A673 (cell line): ENCODE results near the gene PLEK2. TPM values are rescaled to one million over a fixed set of nuclear protein-coding genes. Genes with fewer than 3 reads are reported as not detected.

Experiments
- BruUV-seq: library from RNA; stranded (reverse); fragments of 400-500 nt; replicated peaks from 2 replicates; lab custom pipeline; 2021; lab: Mats Ljungman, UMichigan
- CTCF ChIA-PET: fragments of 300-600 bp; sonication (Branson Sonifier 250); formaldehyde crosslinking; loops from one replicate; lab custom pipeline; 2022; ENCODE audit warnings: antibody characterized with exemption; lab: Charles Lee
- POLR2A ChIA-PET: fragments of 300-600 bp; sonication (Branson Sonifier 250); formaldehyde crosslinking; loops from one replicate; lab custom pipeline; 2022; ENCODE audit warnings: antibody characterized with exemption; ENCODE audit not compliant: low non-redundant PET; lab: Charles Lee
- DNase-seq: peaks from one replicate; pipeline ENCODE4 v3.0.0-alpha.2; 2015; ENCODE audit warnings: low spot score
- H3K27ac ChIP-seq: fragments of 200-600 bp; sonication (generic); 2 replicates; pipeline ENCODE4 v1.5.1; 2016; ENCODE audit warnings: mixed run types, low read depth, mild to moderate bottlenecking, mixed read lengths, antibody characterized with exemption, low read length; ENCODE audit not compliant: poor library complexity, severe bottlenecking
- H3K27me3 ChIP-seq: fragments of 200-600 bp; sonication (generic); replicated peaks from 2 replicates; pipeline ENCODE4 v1.6.1; 2017; ENCODE audit warnings: mixed run types, low read depth, mild to moderate bottlenecking, mixed read lengths, antibody characterized with exemption, low read length; ENCODE audit not compliant: insufficient read depth, poor library complexity
- H3K36me3 ChIP-seq: fragments of 200-600 bp; sonication (generic); 2 replicates; pipeline ENCODE4 v1.6.1; 2016; ENCODE audit warnings: mixed run types, mild to moderate bottlenecking, mixed read lengths, antibody characterized with exemption, low read length; ENCODE audit not compliant: insufficient read depth, poor library complexity, severe bottlenecking
- H3K4me1 ChIP-seq: fragments of 200-600 bp; sonication (generic); 2 replicates; pipeline ENCODE4 v1.6.1; 2017; ENCODE audit warnings: mixed run types, mild to moderate bottlenecking, mixed read lengths, antibody characterized with exemption, low read length; ENCODE audit not compliant: insufficient read depth, poor library complexity, severe bottlenecking
- H3K4me3 ChIP-seq: fragments of 200-600 bp; sonication (generic); 2 replicates; pipeline ENCODE4 v1.5.1; 2016; ENCODE audit warnings: low read depth, mixed run types, mild to moderate bottlenecking, mixed read lengths, low read length; ENCODE audit not compliant: poor library complexity, severe bottlenecking
- H3K9me3 ChIP-seq: fragments of 200-600 bp; sonication (generic); 2 replicates; pipeline ENCODE4 v1.6.1; 2016; ENCODE audit warnings: mixed run types, low read depth, mild to moderate bottlenecking, mixed read lengths, antibody characterized with exemption, low read length; ENCODE audit not compliant: poor library complexity, severe bottlenecking
- EZH2 ChIP-seq: fragments of 200-600 bp; sonication (generic); IDR thresholded peaks from 2 replicates; pipeline ENCODE4 v1.6.1; 2017; ENCODE audit warnings: borderline replicate concordance, low read depth, mild to moderate bottlenecking, mixed read lengths, antibody characterized with exemption, low read length; ENCODE audit not compliant: poor library complexity, severe bottlenecking
- intact Hi-C: fragments of 100-400 bp; cut with micrococcal nuclease; formaldehyde crosslinking; loops from one replicate; pipeline ENCODE4 v1.10.0; 2022; ENCODE audit not compliant: unreplicated experiment
- total RNA-seq: library from RNA; stranded (reverse); gene quantifications from 2 replicates; pipeline ENCODE4 v1.2.3, GENCODE V29; 2021
- TF ChIP-seq, protein P1 (sequence below): fragments of 300-800, 200-600 bp; sonication (generic); conservative IDR thresholded peaks from 2 replicates; pipeline ENCODE4 v1.5.1; 2017; ENCODE audit warnings: low read depth, mild to moderate bottlenecking, antibody characterized with exemption, low read length, moderate library complexity, mixed read lengths

The PLEK2 gene
- total RNA-seq, 1 experiment from 2014 or later = 6.8 TPM

DNA sequence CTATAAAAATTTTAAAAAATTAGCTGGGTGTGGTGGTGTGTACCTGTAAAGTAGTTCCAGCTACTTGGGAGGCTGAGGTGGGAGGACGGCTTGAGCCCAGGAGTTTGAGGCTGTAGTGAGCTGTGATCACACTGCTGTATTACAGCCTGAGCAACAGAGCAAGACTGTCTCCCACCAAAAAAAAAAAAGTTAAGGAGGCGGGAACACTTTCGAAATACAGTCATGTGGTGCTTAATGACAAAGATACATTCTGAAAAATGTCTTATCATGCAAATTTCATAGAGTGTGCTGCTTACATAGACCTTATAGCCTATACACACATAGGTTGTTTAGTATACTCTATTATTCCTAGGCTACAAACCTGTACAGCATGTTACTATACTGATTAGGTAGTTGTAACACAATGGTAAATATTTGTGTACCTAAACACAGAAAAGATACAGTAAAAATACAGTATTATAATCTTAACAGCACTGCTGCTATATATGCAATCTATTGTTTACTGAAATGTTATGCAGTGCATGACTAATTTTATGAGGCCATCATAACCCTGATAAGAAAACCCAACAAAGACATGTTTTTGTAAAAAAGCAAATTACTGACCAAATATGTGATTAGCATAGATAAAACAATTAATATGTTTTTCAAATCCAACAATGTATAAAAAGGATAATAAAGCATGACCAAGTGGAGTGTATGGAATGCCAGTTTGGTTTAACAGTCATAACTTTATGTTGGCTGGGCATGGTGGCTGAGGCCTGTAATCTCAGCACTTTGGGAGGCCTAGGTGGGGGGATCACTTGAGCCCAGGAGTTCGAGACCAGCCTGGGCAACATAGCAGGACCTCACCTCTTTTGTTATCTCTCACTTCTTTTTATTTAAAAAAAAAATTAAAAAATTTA lies 40.5 kb downstream of the PLEK2 start:
- Histone ChIP-seq H3K36me3 (peaks cover 91% of the 10 kb centered on the region), H3K4me3 (no peak overlapping the region), H3K27ac (no peak overlapping the region), H3K27me3 (no peaks in the 10 kb centered on the region), H3K4me1 (no peaks in the 10 kb centered on the region), H3K9me3 (no peaks in the 10 kb centered on the region)
- no TSS peak for BruUV-seq
- ChIA-PET POLR2A (no interaction called here), CTCF (no interaction called here)
- TF ChIP-seq, protein P1, sequence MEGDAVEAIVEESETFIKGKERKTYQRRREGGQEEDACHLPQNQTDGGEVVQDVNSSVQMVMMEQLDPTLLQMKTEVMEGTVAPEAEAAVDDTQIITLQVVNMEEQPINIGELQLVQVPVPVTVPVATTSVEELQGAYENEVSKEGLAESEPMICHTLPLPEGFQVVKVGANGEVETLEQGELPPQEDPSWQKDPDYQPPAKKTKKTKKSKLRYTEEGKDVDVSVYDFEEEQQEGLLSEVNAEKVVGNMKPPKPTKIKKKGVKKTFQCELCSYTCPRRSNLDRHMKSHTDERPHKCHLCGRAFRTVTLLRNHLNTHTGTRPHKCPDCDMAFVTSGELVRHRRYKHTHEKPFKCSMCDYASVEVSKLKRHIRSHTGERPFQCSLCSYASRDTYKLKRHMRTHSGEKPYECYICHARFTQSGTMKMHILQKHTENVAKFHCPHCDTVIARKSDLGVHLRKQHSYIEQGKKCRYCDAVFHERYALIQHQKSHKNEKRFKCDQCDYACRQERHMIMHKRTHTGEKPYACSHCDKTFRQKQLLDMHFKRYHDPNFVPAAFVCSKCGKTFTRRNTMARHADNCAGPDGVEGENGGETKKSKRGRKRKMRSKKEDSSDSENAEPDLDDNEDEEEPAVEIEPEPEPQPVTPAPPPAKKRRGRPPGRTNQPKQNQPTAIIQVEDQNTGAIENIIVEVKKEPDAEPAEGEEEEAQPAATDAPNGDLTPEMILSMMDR = no peak
- TF ChIP-seq EZH2 = no peak
- DNase-seq = no peak
- intact Hi-C loops = no loop called here

DNA sequence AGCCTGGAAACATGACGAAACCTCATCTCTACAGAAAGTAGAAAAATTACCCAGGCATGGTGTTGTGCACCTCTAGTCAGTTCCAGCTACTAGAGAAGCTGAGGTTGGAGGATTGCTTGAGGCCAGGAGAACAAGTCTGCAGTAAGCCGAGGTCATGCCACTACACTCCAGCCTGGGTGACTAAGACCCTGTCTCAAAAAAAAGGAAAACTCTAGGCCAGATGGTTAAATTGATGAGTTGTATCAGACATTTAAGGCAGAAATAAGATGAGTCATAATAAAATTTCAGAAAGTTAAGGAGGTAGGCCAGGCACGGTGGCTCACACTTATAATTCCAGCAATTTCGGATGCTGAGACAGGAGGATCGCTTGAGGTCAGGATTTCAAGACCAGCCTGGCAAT lies 41.1 kb downstream of the PLEK2 start:
- intact Hi-C loops = no loop called here
- H3K36me3 ChIP-seq = peaks cover 91% of the 10 kb centered on the region
- no peak for DNase-seq
- POLR2A ChIA-PET = no interaction called here
- H3K4me3 ChIP-seq = no peak overlapping the region
- no peaks in the 10 kb centered on the region for H3K9me3 ChIP-seq
- TF ChIP-seq, protein P1 = no peak
- TF ChIP-seq EZH2 = no peak
- no peaks in the 10 kb centered on the region for H3K27me3 ChIP-seq
- BruUV-seq = no TSS peak
- H3K4me1 ChIP-seq = no peaks in the 10 kb centered on the region
- CTCF ChIA-PET = no interaction called here
- no peak overlapping the region for H3K27ac ChIP-seq

DNA sequence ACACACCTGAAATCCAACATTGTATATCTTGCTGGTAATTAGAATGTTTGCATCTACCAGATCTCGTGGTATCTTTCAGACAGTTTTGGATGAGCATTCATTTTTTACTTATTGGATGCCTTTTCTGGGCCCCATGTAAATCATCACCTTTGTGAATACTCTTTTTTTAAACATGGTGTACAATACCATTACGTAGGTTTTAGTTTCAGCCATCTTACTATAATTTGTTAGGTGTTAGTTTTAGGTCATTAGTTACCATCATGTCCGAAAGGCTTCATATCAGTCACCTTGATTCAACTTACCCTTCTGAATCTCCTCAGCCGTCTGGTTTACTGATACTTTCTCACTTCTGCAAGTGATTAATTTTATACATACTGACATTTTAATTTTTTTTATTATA lies 46.5 kb downstream of the PLEK2 start:
- no peak overlapping the region for H3K27ac ChIP-seq
- no peaks in the 10 kb centered on the region for H3K9me3 ChIP-seq
- no peak for DNase-seq
- H3K4me3 ChIP-seq = no peak overlapping the region
- no peaks in the 10 kb centered on the region for H3K27me3 ChIP-seq
- peaks cover 69% of the 10 kb centered on the region for H3K36me3 ChIP-seq
- CTCF ChIA-PET = no interaction called here
- peaks cover 14% of the 10 kb centered on the region for H3K4me1 ChIP-seq
- TF ChIP-seq, protein P1 = no peak
- TF ChIP-seq EZH2 = no peak
- POLR2A ChIA-PET = no interaction called here
- intact Hi-C loops = no loop called here
- BruUV-seq = no TSS peak
